22Rv1 (cell line): ENCODE measurements around the gene NECTIN2.
"Not testable (repeated sequence)": the region's sequence is repeated elsewhere in the genome, so short reads cannot be mapped to it uniquely, and the experiment has no call there.

Experiments used
- H3K27ac ChIP-seq: fragments of 450-650 bp; 2 replicates; pipeline ENCODE4 v1.5.1; 2017
- ZFX ChIP-seq: fragments of 450-650 bp; IDR thresholded peaks from 2 replicates; pipeline ENCODE4 v1.6.1; 2017; ENCODE audit warnings: antibody characterized with exemption, borderline replicate concordance
- TF ChIP-seq, protein P1 (sequence below): fragments of 450-650 bp; IDR thresholded peaks from 2 replicates; pipeline ENCODE4 v1.5.1; 2017; ENCODE audit warnings: mild to moderate bottlenecking

Gene NECTIN2

DNA sequence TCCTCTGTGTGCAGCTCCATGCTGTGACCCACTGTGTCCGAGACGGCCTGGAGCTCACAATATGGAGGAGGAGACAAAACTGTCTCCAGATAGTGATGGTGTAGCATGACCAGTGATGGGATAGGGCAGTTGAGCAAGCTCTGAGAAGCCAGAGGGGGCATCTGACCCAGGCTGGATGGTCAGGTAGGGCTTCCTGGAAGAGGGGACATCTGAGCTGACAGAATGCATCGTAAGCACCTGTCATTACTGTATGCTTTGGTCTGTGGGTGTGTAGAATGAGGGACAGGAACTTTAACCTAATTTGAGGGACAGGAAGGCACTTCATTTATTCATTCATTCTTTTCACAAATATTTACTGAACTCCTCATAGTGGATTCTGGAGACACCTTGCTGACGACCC, 38.5 kb downstream of the NECTIN2 start:
- no peak for TF ChIP-seq ZFX
- TF ChIP-seq, protein P1, sequence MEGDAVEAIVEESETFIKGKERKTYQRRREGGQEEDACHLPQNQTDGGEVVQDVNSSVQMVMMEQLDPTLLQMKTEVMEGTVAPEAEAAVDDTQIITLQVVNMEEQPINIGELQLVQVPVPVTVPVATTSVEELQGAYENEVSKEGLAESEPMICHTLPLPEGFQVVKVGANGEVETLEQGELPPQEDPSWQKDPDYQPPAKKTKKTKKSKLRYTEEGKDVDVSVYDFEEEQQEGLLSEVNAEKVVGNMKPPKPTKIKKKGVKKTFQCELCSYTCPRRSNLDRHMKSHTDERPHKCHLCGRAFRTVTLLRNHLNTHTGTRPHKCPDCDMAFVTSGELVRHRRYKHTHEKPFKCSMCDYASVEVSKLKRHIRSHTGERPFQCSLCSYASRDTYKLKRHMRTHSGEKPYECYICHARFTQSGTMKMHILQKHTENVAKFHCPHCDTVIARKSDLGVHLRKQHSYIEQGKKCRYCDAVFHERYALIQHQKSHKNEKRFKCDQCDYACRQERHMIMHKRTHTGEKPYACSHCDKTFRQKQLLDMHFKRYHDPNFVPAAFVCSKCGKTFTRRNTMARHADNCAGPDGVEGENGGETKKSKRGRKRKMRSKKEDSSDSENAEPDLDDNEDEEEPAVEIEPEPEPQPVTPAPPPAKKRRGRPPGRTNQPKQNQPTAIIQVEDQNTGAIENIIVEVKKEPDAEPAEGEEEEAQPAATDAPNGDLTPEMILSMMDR: no peak
- no peak overlapping the region for H3K27ac ChIP-seq

- TF ChIP-seq, protein P1: no peak
- TF ChIP-seq ZFX: no peak
- no peak overlapping the region for H3K27ac ChIP-seq
Observed at GRCh38 chr19:44886141-44886540, 40.0 kb downstream of the NECTIN2 start.

DNA sequence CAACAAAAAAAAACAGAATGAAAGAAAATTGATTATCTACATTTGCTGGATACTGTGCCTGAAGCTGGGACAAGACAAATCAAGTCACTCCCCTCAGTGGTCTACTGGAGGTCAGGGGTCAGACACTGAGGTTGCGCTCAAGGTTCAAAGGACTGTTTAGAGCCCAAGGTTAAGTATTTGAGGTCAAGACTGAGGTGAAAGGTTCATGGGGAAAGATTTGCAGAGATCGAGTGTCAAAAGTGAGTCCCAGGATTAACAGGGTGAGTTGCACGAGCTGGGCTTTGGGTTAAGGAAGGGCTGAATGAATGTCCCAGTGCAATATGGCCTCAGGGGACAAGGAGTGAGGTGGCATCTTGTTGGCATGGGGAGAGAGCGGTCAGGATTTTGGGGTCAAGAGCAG, 41.6 kb downstream of the NECTIN2 start:
- TF ChIP-seq, protein P1: no peak
- TF ChIP-seq ZFX: no peak
- no peak overlapping the region for H3K27ac ChIP-seq

DNA sequence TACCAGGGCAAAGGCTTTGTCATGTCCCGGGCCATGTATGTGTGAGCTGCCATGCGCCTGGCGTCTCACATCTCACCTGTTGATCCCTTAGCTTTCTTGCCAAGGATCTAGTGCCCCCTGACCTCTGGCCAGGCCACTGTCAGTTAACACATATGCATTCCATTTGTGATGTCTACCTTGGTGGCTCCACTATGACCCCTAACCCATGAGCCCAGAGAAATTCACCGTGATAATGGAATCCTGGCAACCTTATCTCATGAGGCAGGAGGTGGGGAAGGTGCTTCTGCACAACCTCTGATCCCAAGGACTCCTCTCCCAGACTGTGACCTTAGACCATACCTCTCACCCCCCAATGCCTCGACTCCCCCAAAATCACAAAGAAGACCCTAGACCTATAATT, 42.2 kb downstream of the NECTIN2 start:
- not testable (repeated sequence) for H3K27ac ChIP-seq

GRCh38 chr19:44889830-44890365, 43.8 kb downstream of the NECTIN2 start:
- peak overlapping the region; percentile 95 for H3K27ac ChIP-seq
- TF ChIP-seq, protein P1: no peak; the same call in 1 of the 2 replicates
- no peak for TF ChIP-seq ZFX

- TF ChIP-seq, protein P1: no peak
- no peak for TF ChIP-seq ZFX
- peak overlapping the region; percentile 95 for H3K27ac ChIP-seq
Observed at GRCh38 chr19:44890366-44891015, 44.4 kb downstream of the NECTIN2 start.

DNA sequence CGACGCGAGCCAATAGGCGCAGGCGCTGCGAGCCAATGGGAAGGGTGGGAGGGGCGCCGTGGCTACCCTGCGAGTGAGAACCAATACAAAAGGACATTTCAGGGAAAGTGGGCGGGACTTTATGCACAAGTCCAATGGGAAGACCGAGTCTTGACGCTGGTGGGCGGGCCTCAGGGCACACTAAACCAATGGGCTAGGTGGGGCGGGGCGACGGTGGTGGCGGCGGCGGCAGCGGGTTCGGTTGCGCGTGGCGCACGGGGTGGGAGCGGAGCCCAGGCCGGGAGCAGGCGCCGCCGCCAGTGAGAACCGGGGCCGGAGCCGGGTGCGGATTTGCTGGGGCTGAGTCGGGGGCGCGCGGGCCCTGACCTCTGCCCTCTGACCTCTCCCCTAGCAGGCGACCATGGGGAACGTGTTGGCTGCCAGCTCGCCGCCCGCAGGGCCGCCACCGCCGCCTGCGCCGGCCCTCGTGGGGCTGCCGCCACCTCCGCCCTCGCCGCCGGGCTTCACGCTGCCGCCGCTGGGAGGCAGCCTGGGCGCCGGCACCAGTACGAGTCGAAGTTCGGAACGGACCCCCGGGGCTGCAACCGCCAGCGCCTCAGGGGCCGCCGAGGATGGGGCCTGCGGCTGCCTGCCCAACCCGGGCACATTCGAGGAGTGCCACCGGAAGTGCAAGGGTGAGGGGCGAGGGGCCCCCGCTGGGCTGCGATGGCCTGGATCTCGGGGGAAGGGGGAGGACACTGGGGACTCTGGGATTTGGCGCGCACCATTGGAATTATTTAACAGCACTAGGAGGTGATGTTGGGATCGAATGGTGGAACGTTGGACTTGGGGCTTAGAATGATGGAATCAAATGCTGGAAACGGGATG, 45.2 kb downstream of the NECTIN2 start, which contains the start of gene TOMM40:
Gene TOMM40 (plus strand): TSS at position 239 of the 867 bp plus-strand sequence. CDS start 162 bp downstream, at position 401.
- peak within 1 kb of the TSS; percentile 95 for H3K27ac ChIP-seq
- TF ChIP-seq, protein P1: peak; percentile 23
- TF ChIP-seq ZFX: no peak
